T-helper 2 cell treated with Interferon-gamma antibody and Interleukin-4, amounts not matched to agents 5 μg/mL and 100 μg/mL, for 36 hours (primary cell): ENCODE results near the gene KRT81.
"Not testable (repeated sequence)": the region's sequence is repeated elsewhere in the genome, so short reads cannot be mapped to it uniquely, and the experiment has no call there.

Experiments used
- DNase-seq: peaks from one replicate; pipeline ENCODE4 v3.0.0; 2021; ENCODE audit warnings: low spot score
- H3K27ac Mint-ChIP-seq: one replicate; pipeline ENCODE4 v1.8.0; 2021; ENCODE audit warnings: mild to moderate bottlenecking, mixed read lengths
- H3K27me3 Mint-ChIP-seq: one replicate; pipeline ENCODE4 v1.8.0; 2021; ENCODE audit warnings: low read depth, mixed read lengths
- H3K36me3 Mint-ChIP-seq: one replicate; pipeline ENCODE4 v1.8.0; 2021; ENCODE audit warnings: low read depth, mixed read lengths
- H3K4me1 Mint-ChIP-seq: one replicate; pipeline ENCODE4 v1.8.0; 2021; ENCODE audit warnings: low read depth, mixed read lengths
- H3K4me3 Mint-ChIP-seq: one replicate; pipeline ENCODE4 v1.8.0; 2022; ENCODE audit warnings: mild to moderate bottlenecking, moderate library complexity, mixed read lengths
- H3K9me3 Mint-ChIP-seq: one replicate; pipeline ENCODE4 v1.8.0; 2021; ENCODE audit warnings: mixed read lengths

Gene KRT81

DNA sequence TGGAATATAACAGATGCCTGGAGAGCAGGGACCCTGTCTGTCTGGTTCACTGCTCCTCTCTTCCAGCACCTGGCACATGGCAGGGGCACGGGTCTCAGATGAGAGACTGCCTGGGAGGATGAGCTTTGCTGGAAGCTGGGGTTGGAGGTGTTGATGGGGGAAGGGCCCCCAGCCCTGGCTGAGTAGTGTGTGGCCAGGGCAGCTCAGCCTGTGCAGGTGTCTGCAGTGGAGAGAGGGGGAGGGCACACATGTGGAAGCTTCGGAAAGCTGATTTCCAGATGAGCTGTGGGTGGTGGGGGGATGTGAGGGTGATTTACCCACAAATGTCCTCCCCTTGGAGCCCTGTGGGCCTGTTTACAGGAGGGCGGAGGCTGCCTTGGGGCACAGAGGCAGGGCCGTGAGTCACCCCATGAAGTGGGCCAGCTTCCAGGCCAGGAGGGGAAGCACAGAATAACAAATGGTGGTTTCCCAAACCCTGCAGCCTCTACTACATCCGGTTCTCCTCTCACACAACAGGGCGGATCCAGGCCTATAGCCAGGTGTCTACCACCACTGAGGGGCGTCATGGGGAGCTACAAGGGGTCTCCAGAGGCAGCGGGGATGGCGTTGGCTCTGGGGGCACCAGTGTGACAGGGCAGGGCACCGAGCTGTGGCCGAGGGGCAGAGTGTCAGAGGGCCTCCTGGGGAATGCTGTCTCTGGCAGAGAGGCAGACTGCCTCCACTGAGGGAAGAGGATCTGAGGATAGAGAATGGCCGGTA is 47.3 kb downstream of the KRT81 start:
- Mint-ChIP-seq H3K27ac (peak overlapping the region; percentile 94), H3K4me3 (peak overlapping the region; percentile 55), H3K4me1 (peaks cover 44% of the 10 kb centered on the region), H3K9me3 (no peaks in the 10 kb centered on the region), H3K27me3 (no peaks in the 10 kb centered on the region), H3K36me3 (no peaks in the 10 kb centered on the region)
- DNase-seq, result peak; percentile 80

DNA sequence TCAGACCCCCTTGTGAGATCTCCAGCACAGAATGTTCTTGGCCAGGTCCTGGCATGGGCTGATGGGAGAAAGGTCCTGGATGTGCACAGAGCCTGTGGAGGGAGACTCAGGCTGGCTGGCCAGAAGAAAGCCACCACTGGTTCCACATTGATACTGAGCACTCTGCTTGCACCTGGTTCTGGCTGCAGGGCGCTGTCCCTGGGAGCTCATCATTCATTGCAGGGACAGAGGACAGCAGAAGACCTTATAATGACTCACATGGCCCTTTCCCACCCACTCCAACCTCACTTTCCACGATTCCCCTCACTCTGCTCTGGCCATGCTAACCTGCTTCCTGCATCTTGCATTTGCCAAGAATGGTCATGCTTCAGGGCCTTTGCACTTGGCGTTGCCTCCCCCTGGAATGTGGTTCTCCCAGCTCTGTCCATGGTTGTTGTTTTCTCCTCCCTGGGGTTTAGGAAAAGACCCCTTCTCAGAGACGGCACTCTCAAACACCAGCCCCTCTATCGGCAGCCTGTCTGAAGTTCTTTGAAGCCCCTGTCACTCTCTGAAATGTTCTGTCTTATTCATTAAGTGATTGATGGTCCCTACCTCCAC is 48.0 kb downstream of the KRT81 start:
- H3K4me3 Mint-ChIP-seq, result peak overlapping the region; percentile 55
- peak overlapping the region; percentile 94 for H3K27ac Mint-ChIP-seq
- no peaks in the 10 kb centered on the region for H3K36me3 Mint-ChIP-seq
- H3K9me3 Mint-ChIP-seq, result no peaks in the 10 kb centered on the region
- H3K4me1 Mint-ChIP-seq, result peaks cover 44% of the 10 kb centered on the region
- H3K27me3 Mint-ChIP-seq, result no peaks in the 10 kb centered on the region
- DNase-seq, result no peak

DNA sequence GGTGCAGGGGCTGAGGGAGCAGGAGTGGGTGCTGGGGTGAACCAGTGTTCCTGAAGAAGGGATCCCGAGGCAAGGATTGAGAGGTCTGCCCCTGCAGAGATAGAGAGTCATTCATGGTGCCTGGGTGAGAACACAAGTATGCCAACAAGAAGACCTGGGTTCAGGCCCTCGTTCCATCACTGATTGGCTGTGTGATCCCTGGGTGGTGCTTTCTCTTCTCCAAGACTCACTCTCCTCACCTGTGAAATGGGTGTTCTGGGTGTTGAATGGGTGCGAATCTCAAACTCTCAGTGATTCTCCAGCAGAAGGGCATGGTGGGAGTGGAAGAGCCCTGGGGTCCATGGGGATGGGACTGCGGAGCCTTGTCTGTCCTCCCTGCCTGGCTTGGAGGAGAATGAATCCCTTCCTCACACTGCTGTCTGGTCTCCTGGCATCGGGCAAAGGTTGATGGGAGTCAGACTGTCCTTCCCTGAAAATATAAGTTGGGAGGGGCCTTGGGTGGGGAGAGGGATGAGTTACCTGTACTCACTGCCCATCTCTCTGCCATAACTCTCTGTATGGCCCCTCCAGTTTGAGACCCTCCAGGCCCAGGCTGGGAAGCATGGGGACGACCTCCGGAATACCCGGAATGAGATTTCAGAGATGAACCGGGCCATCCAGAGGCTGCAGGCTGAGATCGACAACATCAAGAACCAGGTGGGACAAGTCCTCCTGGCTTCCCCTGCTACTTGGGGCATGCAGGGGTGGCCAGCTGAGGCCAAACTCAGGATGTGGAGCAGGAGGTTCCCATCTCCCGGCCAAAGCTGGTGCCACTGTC is 48.7 kb downstream of the KRT81 start:
- H3K27me3 Mint-ChIP-seq, result no peaks in the 10 kb centered on the region
- H3K9me3 Mint-ChIP-seq, result no peaks in the 10 kb centered on the region
- H3K27ac Mint-ChIP-seq, result no peak overlapping the region
- DNase-seq, result no peak
- H3K4me3 Mint-ChIP-seq, result no peak overlapping the region
- no peaks in the 10 kb centered on the region for H3K36me3 Mint-ChIP-seq
- H3K4me1 Mint-ChIP-seq, result peaks cover 40% of the 10 kb centered on the region

DNA sequence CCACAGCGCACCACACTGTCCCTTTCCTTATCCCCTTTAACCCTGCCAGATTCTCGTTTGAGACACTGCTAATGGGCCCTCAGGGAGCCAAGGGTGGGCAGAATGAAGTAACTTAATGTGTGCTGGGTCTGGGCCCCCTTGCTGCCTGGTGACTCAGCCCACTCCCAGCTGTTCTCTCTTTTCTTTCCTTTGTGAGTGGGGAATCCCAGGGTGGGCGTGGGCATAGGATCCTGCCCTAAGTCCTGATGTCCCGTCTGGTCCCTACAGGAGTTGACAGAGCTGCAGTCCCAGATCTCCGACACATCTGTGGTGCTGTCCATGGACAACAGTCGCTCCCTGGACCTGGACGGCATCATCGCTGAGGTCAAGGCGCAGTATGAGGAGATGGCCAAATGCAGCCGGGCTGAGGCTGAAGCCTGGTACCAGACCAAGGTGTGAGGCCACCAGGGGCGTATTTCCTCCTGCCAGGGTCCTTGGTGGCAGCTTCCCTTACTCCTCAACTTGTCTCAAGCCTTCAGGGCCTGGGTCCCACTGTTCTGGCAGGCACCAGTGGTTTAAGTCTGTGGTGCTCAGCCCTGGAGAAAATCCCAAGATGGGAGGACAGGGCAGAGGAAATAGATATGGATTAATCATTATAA is 50.0 kb downstream of the KRT81 start:
- Mint-ChIP-seq H3K4me3 (no peak overlapping the region), H3K36me3 (no peaks in the 10 kb centered on the region), H3K4me1 (peaks cover 28% of the 10 kb centered on the region), H3K9me3 (no peaks in the 10 kb centered on the region), H3K27ac (no peak overlapping the region), H3K27me3 (peaks cover 2% of the 10 kb centered on the region)
- no peak for DNase-seq

DNA sequence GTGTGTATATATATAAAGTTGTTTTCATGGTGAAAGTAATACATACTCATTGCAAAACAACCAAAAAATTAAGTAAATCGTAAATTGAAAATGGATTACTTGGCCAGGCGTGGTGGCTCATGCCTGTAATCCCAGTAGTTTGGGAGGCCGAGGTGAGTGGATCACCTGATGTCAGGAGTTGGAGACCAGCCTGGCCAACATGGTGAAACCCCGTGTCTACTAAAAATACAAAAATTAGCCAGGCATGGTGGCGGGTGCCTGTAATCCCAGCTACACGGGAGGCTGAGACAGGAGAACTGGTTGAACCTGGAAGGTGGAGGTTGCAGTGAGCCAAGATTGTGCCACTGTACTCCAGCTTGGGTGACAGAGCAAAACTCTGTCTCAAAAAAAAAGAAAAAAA is 51.1 kb downstream of the KRT81 start:
- not testable (repeated sequence) for H3K4me3 Mint-ChIP-seq, H3K9me3 Mint-ChIP-seq, H3K27me3 Mint-ChIP-seq, H3K36me3 Mint-ChIP-seq, H3K27ac Mint-ChIP-seq, DNase-seq
- peaks cover 18% of the 10 kb centered on the region for H3K4me1 Mint-ChIP-seq

DNA sequence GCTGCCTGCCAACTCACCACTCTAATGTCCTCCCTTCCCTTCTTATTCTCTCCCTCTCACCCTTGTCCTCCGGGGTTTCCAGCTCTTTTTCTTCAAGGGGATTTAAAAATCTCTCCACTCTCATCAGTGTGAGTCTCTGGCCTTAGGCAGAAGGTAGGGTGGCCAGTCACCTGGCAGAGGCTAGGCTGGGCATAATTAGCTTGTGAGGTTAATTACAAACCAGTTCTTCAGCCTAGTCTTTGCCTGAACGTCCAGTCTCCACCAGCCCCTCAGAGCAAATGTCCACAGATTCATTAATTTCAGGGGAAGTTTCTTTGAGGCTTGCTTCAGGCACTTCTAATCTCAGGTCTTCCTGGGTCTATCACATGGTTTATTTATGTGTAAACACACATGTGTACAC is 51.6 kb downstream of the KRT81 start:
- H3K4me3 Mint-ChIP-seq, result no peak overlapping the region
- no peaks in the 10 kb centered on the region for H3K9me3 Mint-ChIP-seq
- peaks cover 8% of the 10 kb centered on the region for H3K27me3 Mint-ChIP-seq
- H3K4me1 Mint-ChIP-seq, result peaks cover 13% of the 10 kb centered on the region
- DNase-seq, result no peak
- no peak overlapping the region for H3K27ac Mint-ChIP-seq
- no peaks in the 10 kb centered on the region for H3K36me3 Mint-ChIP-seq

DNA sequence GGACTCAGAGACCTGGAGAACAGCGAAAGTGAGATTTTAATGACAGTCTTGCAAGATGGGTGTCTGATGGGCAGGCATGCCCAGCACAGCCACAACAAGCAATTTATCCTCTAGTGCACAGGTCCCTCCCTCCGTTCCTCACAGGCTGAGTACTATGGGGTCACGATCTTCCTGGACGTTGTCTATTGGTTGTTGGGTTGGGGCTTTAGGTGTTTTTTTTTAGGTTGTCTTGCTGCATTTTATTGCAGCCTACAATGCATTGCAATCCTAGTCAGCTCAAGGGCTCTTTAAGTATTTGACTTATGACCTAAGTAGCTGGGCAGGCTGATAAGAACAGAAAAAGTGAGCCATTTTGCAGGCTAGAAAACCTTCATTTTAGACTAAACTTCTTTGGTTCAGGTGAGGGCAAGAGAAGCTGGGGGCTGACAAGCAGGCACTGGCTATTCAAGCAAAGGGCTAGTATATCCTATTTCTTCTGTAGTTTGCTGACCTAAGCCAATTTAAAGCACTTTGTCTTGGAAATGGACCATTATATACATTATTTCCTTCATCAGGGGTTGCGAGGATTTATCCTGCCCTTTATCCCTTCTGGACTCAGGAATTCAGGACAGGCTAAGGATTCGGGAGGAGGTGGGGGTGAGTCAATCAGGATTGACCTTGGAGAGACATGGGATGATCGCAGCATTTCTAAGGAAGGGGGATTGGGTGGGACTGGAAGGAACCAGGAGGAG is 52.3 kb downstream of the KRT81 start:
- H3K4me3 Mint-ChIP-seq, result no peak overlapping the region
- DNase-seq, result no peak
- no peaks in the 10 kb centered on the region for H3K9me3 Mint-ChIP-seq
- no peak overlapping the region for H3K27ac Mint-ChIP-seq
- H3K4me1 Mint-ChIP-seq, result peaks cover 8% of the 10 kb centered on the region
- no peaks in the 10 kb centered on the region for H3K36me3 Mint-ChIP-seq
- peaks cover 13% of the 10 kb centered on the region for H3K27me3 Mint-ChIP-seq

DNA sequence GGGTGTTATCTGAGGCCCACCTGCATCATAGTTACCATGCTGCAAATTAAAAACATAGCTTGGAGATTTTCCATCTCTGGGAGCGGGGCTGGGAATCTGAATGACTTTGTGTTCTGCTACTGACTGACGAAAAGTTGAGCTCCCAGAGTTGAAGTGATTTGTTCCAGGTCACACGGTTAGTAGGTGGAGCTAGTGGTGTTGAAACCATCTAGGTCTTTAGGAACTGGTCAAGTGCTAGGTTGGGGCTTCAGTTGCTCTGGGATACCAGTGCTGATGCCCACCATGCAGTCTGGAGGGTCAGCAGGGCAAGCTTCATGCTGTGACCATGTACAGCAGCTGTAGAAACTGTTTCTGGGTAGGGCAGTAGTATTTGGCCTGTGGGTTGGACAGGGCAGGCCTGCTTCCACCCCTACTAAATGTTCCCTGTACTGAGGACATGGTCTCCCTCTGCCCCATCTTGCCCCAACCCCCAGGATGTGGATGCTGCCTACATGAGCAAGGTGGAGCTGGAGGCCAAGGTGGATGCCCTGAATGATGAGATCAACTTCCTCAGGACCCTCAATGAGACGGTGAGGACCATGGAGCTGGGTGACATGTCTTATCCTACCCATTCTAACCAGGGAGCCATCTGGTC is 53.0 kb downstream of the KRT81 start:
- H3K9me3 Mint-ChIP-seq, result no peaks in the 10 kb centered on the region
- peaks cover 19% of the 10 kb centered on the region for H3K27me3 Mint-ChIP-seq
- no peaks in the 10 kb centered on the region for H3K36me3 Mint-ChIP-seq
- H3K27ac Mint-ChIP-seq, result no peak overlapping the region
- peaks cover under 1% of the 10 kb centered on the region for H3K4me1 Mint-ChIP-seq
- H3K4me3 Mint-ChIP-seq, result no peak overlapping the region
- no peak for DNase-seq

DNA sequence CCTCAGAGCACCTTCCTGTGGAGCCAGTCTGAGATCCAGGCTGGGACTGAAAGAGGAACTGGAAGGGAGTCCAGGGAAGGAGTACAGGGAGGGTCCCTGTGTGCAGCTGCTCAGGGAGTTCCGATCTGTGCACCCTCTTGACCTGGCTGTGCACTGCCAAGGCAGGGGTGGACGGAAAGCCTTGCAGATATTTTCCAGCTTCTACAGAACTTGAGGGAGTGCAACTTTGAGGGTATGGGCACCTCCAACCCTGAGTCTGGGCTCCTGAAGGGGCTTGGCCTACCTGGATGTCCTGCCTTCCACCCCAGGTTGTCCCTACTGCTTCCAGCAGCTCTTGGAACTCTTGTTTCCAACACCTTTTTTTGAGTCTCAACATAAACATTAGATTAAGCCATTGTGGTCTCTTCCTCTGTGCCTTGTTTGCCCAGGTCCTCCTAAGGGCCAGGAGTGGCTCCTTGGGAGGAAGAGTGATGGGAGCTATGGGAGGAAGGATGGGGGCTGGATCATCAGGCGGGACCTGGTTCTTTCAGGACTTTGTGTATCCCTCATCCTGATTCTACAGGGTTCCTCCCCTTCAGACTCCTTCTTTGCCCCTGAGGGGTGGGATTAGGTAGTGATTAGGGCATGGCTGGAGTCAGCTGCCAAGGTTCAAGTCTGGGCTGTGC is 54.8 kb downstream of the KRT81 start:
- no peaks in the 10 kb centered on the region for H3K4me1 Mint-ChIP-seq
- peaks cover 32% of the 10 kb centered on the region for H3K27me3 Mint-ChIP-seq
- no peaks in the 10 kb centered on the region for H3K9me3 Mint-ChIP-seq
- H3K27ac Mint-ChIP-seq, result no peak overlapping the region
- no peak for DNase-seq
- no peak overlapping the region for H3K4me3 Mint-ChIP-seq
- no peaks in the 10 kb centered on the region for H3K36me3 Mint-ChIP-seq
